SIG-M5 (cell line): ENCODE results near the gene OR10K2.

Experiments used
- DNase-seq: peaks from one replicate; lab custom pipeline; 2025; lab: John Stamatoyannopoulos, UW

Gene OR10K2

GRCh38 chr1:158371188-158371953 lies 54.7 kb downstream of the OR10K2 start:
- DNase-seq, result no peak
